B cell (primary cell): ENCODE data around the gene DEFB129. TPM values are rescaled to one million over a fixed set of nuclear protein-coding genes. Genes with fewer than 3 reads are reported as not detected.
"Not testable (repeated sequence)": the region's sequence is repeated elsewhere in the genome, so short reads cannot be mapped to it uniquely, and the experiment has no call there.

Experiments used
- ATAC-seq: fragments of 200-7000 bp; cut with Tn5 transposase; one replicate; pipeline ENCODE4 v1.10.0; 2021; ENCODE audit warnings: low read depth, mild to moderate bottlenecking, moderate number of reproducible peaks, moderate library complexity
- CTCF ChIA-PET: fragments of 350-600 bp; sonication (Branson Sonifier 250); formaldehyde crosslinking; loops from one replicate; lab custom pipeline; 2021; ENCODE audit warnings: antibody characterized with exemption, inconsistent platforms; lab: Charles Lee
- POLR2A ChIA-PET: fragments of 350-600 bp; sonication (Branson Sonifier 250); formaldehyde crosslinking; loops from one replicate; lab custom pipeline; 2021; ENCODE audit warnings: antibody characterized with exemption; lab: Charles Lee
- DNase-seq: peaks from one replicate; pipeline ENCODE4 v3.0.0; 2013
- H2AFZ ChIP-seq: 2 replicates; pipeline ENCODE4 v1.6.1; 2012; ENCODE audit warnings: mild to moderate bottlenecking, low read depth, low read length; ENCODE audit not compliant: insufficient read depth, poor library complexity, severe bottlenecking
- H3K27ac ChIP-seq, 2 donors: 1 replicate in 1 of 2; 2 replicates in 1 of 2; pipeline ENCODE4 v1.5.1; 2012 to 2013; ENCODE audit warnings: low read length in 2 of 2, mild to moderate bottlenecking in 2 of 2, moderate library complexity in 1 of 2
- H3K27me3 ChIP-seq, 4 experiments: fragments of 200-600 bp in 1 of 4; sonication (generic) in 1 of 4; replicated peaks in 1 of 4; 1 replicate in 2 of 4; 2 replicates in 2 of 4; pipeline versions ENCODE4 v1.6.1 to v1.7.0; 2013 to 2016; ENCODE audit warnings: low read length in 3 of 4, mild to moderate bottlenecking in 2 of 4, mixed read lengths in 1 of 4, moderate library complexity in 1 of 4; ENCODE audit not compliant: insufficient read depth in 4 of 4, control insufficient read depth in 3 of 4; ENCODE audit errors: control extremely low read depth in 1 of 4
- H3K36me3 ChIP-seq, 2 experiments: replicated peaks in 1 of 2; 1 replicate in 1 of 2; 2 replicates in 1 of 2; pipeline versions ENCODE4 v1.6.1 to v1.7.1; 2013; ENCODE audit warnings: low read length in 1 of 2; ENCODE audit not compliant: insufficient read depth in 2 of 2, control insufficient read depth in 1 of 2; ENCODE audit errors: control extremely low read depth in 1 of 2, extremely low read depth in 1 of 2
- H3K4me1 ChIP-seq, 2 donors: fragments of 200-600 bp in 1 of 2; sonication (generic) in 1 of 2; 1 replicate in 1 of 2; 2 replicates in 1 of 2; pipeline versions ENCODE4 v1.5.1 to v1.6.1; 2013 to 2017; ENCODE audit warnings: low read length in 2 of 2; ENCODE audit not compliant: control insufficient read depth in 2 of 2, insufficient read depth in 2 of 2
- H3K4me2 ChIP-seq: replicated peaks from 2 replicates; pipeline ENCODE3; 2012; ENCODE audit warnings: mild to moderate bottlenecking, low read depth, low read length; ENCODE audit not compliant: poor library complexity, severe bottlenecking
- H3K4me3 ChIP-seq, 5 experiments: fragments of 200-600 bp in 1 of 5; sonication (generic) in 1 of 5; 1 replicate in 3 of 5; 2 replicates in 2 of 5; pipeline versions ENCODE4 v1.5.1 to v1.7.0; 2011 to 2016; ENCODE audit warnings: low read length in 4 of 5, mild to moderate bottlenecking in 4 of 5, low read depth in 2 of 5, control low read depth in 1 of 5, moderate library complexity in 1 of 5; ENCODE audit not compliant: insufficient read depth in 1 of 5; ENCODE audit errors: control extremely low read depth in 1 of 5, extremely low read depth in 1 of 5
- H3K79me2 ChIP-seq: fragments of 200-600 bp; sonication (generic); one replicate; pipeline ENCODE4 v1.6.0; 2016; ENCODE audit warnings: low read length; ENCODE audit not compliant: control insufficient read depth, insufficient read depth
- H3K9ac ChIP-seq: fragments of 200-600 bp; sonication (generic); 2 replicates; pipeline ENCODE4 v1.6.1; 2017; ENCODE audit warnings: mild to moderate bottlenecking, low read length, moderate library complexity
- H3K9me3 ChIP-seq, 3 donors: one replicate each; pipeline versions ENCODE4 v1.6.1 to v1.7.1; 2013; ENCODE audit warnings: low read length in 2 of 3; ENCODE audit not compliant: control insufficient read depth in 2 of 3, insufficient read depth in 1 of 3; ENCODE audit errors: control extremely low read depth in 1 of 3
- H4K20me1 ChIP-seq: 2 replicates; pipeline ENCODE4 v1.6.0; 2012; ENCODE audit warnings: mild to moderate bottlenecking, low read length; ENCODE audit not compliant: insufficient read depth, control insufficient read depth, poor library complexity, severe bottlenecking
- H3K27ac Mint-ChIP-seq: one replicate; pipeline ENCODE4 v1.8.0; 2021; ENCODE audit warnings: mixed read lengths
- H3K27me3 Mint-ChIP-seq: one replicate; pipeline ENCODE4 v1.8.0; 2021; ENCODE audit warnings: mixed read lengths
- H3K4me1 Mint-ChIP-seq: one replicate; pipeline ENCODE4 v1.8.0; 2021; ENCODE audit warnings: mixed read lengths
- H3K4me3 Mint-ChIP-seq: one replicate; pipeline ENCODE4 v1.8.0; 2021; ENCODE audit warnings: mixed read lengths
- H3K9me3 Mint-ChIP-seq: one replicate; pipeline ENCODE4 v1.8.0; 2022; ENCODE audit warnings: mixed read lengths; ENCODE audit not compliant: insufficient read depth
- CTCF ChIP-seq: fragments of 200-600 bp; IDR thresholded peaks from one replicate; pipeline ENCODE4 v1.8.0; 2022; ENCODE audit warnings: antibody characterized with exemption, mild to moderate bottlenecking
- EZH2 ChIP-seq: IDR thresholded peaks from 2 replicates; pipeline ENCODE4 v1.6.1; 2012; ENCODE audit warnings: borderline replicate concordance, low read depth, mild to moderate bottlenecking, moderate library complexity, low read length; ENCODE audit not compliant: insufficient read depth, poor library complexity, severe bottlenecking
- WGBS: methylation state at CpG from one replicate; pipeline ENCODE4 v1.1.5; 2013; ENCODE audit warnings: missing lambda C conversion rate; ENCODE audit not compliant: insufficient coverage; 5-methylcytosine and 5-hydroxymethylcytosine counted together
- intact Hi-C: fragments of 100-400 bp; cut with micrococcal nuclease; formaldehyde crosslinking; loops from one replicate; pipeline ENCODE4 v1.10.0; 2022
- polyA plus RNA-seq: library from polyadenylated mRNA; depleted of rRNA; stranded (reverse); fragments of >200 nt; gene quantifications from 2 replicates; pipeline ENCODE4 v1.2.3, GENCODE V29; 2012
- total RNA-seq, 2 donors: library from RNA; stranded (reverse); fragments of 120-200 nt in 1 of 2; gene quantifications; 1 replicate in 1 of 2; 2 replicates in 1 of 2; pipeline versions ENCODE4 v1.2.3 to v1.2.4, GENCODE V29; 2013 to 2022

Gene DEFB129
- total and polyA plus RNA-seq, 2 donors (not counting 1 experiment from before 2014, with no cell fraction given), result not detected

GRCh38 chr20:252801-253200, 25.7 kb downstream of the DEFB129 start:
- H3K4me1 ChIP-seq, result no peaks in the 10 kb centered on the region
- Mint-ChIP-seq H3K27ac (no peak overlapping the region), H3K4me3 (no peak overlapping the region), H3K9me3 (no peaks in the 10 kb centered on the region), H3K4me1 (no peaks in the 10 kb centered on the region), H3K27me3 (peaks cover 8% of the 10 kb centered on the region)
- H3K9ac ChIP-seq, result no peak overlapping the region
- H3K27ac ChIP-seq, result no peak overlapping the region
- H3K9me3 ChIP-seq, result no peaks in the 10 kb centered on the region
- no peaks in the 10 kb centered on the region for H3K36me3 ChIP-seq
- no peak for TF ChIP-seq EZH2
- TF ChIP-seq CTCF, result no peak
- no peak overlapping the region for H3K4me2 ChIP-seq
- no peaks in the 10 kb centered on the region for H3K27me3 ChIP-seq
- POLR2A ChIA-PET, result no interaction called here
- ATAC-seq (no peak), DNase-seq (no peak)
- no CpG with 5 or more reads among the region's 2 CpGs for WGBS
- no peaks in the 10 kb centered on the region for H3K79me2 ChIP-seq
- intact Hi-C loops, result no loop called here
- no peak overlapping the region for H2AFZ ChIP-seq
- H3K4me3 ChIP-seq, result no peak overlapping the region
- no peaks in the 10 kb centered on the region for H4K20me1 ChIP-seq
- CTCF ChIA-PET, result interaction anchor here (0.6 to 1.0 kb wide), 2 partner anchors 46 to 77 kb away, joined by 3 read pairs; no protein-coding TSS in a partner anchor

- H3K36me3 ChIP-seq, H3K4me3 ChIP-seq, H3K27ac Mint-ChIP-seq, H3K79me2 ChIP-seq, intact Hi-C loops, H3K27me3 ChIP-seq, H2AFZ ChIP-seq, H3K27ac ChIP-seq, H3K4me3 Mint-ChIP-seq, H3K4me1 ChIP-seq, H3K4me2 ChIP-seq, DNase-seq, H3K9ac ChIP-seq, ATAC-seq, H3K9me3 ChIP-seq, H3K4me1 Mint-ChIP-seq, H3K9me3 Mint-ChIP-seq, H4K20me1 ChIP-seq, POLR2A ChIA-PET: not testable (repeated sequence)
- peaks cover 11% of the 10 kb centered on the region for H3K27me3 Mint-ChIP-seq
- CTCF ChIA-PET, result interaction anchor here (0.6 to 1.0 kb wide), 2 partner anchors 47 to 77 kb away, joined by 3 read pairs; no protein-coding TSS in a partner anchor
- WGBS, result 100% methylated on average over 1 of the region's 6 CpGs
Measured at GRCh38 chr20:253447-253846, 26.4 kb downstream of the DEFB129 start.
